Posterior cingulate gyrus (tissue), 11 donors: ENCODE results near the gene PSMF1.
A peak's percentile ranks its signal among the peaks of the same experiment; 100 is the strongest.

Experiments used
- DNase-seq, 10 donors: peaks; one replicate each; pipeline versions ENCODE4 v3.0.0 to v3.0.0-alpha.2; 2020 to 2021; ENCODE audit warnings: mixed read lengths in 3 of 10
- intact Hi-C: fragments of 100-400 bp; cut with DNase I; formaldehyde crosslinking; loops from one replicate; pipeline ENCODE4 v1.15.1; 2023

The PSMF1 gene, protein sequence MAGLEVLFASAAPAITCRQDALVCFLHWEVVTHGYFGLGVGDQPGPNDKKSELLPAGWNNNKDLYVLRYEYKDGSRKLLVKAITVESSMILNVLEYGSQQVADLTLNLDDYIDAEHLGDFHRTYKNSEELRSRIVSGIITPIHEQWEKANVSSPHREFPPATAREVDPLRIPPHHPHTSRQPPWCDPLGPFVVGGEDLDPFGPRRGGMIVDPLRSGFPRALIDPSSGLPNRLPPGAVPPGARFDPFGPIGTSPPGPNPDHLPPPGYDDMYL

DNA sequence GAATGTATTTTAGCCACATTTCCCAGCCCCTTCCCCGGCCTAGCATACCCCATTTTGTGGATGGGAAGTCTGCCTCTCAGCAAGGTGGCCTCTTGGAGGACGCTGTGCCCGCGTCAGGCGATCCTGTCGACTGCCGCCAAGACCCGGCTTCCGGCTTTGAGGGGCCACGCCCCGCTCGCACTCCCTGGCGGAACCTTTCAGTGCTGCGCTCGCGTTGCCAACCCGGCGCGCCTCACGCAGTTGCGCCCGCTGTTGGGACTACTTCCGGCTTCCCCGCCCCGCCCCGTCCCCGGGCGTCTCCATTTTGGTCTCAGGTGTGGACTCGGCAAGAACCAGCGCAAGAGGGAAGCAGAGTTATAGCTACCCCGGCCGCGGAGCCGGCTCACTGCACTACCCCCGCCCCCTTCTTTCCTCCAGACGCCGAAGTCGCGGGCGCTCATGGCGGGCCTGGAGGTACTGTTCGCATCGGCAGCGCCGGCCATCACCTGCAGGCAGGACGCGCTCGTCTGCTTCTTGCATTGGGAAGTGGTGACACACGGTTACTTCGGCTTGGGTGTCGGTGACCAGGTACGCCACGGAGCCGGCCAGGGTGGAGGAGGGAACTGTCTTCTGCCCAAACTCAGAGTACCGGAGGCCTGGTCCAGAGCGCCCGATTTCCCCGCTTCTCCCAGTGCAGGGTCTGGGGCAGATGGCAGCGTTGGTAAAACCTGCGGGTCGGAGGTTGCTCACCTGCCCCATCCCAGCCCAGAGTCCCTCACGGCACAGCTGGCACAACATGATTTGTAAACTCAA is at the start of gene PSMF1:
TSS of gene PSMF1 (plus strand) at position 267 of the 792 bp plus-strand sequence. CDS start at position 439, 172 bp downstream.
- DNase-seq: peak; percentile 88 to 99 (median 92)
- intact Hi-C loops: loop anchor here (5.0 kb wide), 1 partner anchor 349 kb away; the partner anchor contains the start of gene NSFL1C

DNA sequence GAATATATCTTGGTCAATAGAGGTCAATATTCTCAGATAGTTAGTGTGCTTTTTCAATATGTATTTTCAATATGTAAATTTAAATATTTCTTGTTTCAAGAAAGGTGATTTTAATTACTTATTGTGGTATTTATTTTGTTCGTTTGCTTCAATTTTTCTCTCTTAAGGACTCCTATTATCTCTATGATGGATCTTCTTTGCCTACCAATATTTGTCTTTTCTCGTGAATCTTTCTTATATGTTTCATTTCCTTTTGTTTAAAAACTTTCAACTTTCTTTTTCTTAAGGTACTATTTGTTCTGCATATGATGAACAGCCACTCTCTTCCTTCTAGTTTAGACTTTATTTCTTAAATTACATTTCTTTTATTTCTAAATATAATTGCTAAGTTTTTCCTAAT is 46.1 kb upstream of the PSMF1 start:
- no peak for DNase-seq
- intact Hi-C loops: no loop called here

DNA sequence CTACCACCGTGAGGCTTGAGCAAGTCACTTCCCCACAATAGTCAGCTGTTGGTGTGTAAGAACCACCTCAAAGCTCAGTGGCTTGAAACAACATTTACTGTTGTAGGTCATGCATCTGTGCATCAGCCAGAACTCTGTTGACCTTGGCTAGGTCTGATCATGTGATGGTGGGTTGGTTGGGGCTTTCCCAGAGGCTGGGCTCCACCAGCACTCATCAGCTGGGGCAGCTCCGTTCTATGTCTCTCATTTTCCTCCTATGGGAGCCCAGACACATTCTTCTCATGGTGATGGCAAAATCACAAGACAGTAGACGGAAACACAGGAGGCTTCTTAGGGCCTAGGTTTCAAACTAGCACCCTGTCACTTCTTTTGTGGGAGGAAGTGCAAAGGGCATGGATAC is 42.8 kb upstream of the PSMF1 start:
- intact Hi-C loops: no loop called here
- no peak for DNase-seq

DNA sequence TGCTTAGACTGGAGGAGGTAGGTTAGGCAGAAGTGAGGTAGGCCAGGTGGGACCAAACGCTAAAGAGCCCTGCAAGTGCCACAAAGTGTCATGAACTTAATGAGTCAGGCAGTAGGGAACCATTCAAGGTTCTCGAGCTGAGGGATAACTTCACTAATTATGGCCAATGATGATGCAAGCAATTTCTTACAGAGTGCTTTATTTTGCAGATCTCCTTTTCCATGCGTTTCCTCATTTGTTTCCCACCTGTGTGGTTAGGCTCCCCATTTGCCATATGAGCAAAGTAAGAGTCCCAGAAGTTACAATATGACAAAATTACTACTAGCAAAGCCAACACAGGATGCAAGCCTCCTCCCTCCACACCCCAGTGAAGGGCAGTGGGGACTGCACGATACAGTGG is 36.5 kb upstream of the PSMF1 start:
- DNase-seq: no peak
- intact Hi-C loops: no loop called here

DNA sequence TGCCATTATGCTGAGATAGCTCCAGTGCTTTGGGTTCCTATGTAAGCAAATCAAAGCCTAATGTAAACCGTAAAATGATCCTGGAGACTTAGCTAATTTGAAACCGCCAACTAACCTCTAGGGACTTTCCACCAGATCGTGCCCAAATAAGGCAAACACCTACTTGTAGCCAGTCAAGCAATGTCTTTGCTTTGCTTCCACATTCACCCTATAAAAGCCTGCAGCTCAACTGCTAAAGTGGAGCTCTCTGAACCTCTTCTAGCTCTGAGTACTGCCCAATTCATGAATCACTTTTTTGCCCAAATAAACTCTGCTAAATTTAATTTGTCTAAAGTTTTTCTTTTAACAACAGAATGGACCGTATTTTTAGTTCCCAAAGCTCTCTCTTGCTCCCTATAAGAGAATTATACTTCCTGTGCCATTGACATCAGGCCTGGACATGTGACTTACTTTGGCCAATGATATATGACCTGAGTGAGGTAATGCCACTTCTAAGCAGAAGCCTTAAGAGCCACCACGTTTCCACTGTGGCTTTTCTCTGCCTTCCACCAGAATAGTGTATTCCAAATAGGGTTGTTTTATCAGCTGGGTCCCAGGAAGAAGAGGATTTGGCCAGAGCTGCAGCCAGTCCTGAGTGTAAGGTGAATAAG is 34.8 kb upstream of the PSMF1 start:
- intact Hi-C loops: no loop called here
- no peak for DNase-seq

DNA sequence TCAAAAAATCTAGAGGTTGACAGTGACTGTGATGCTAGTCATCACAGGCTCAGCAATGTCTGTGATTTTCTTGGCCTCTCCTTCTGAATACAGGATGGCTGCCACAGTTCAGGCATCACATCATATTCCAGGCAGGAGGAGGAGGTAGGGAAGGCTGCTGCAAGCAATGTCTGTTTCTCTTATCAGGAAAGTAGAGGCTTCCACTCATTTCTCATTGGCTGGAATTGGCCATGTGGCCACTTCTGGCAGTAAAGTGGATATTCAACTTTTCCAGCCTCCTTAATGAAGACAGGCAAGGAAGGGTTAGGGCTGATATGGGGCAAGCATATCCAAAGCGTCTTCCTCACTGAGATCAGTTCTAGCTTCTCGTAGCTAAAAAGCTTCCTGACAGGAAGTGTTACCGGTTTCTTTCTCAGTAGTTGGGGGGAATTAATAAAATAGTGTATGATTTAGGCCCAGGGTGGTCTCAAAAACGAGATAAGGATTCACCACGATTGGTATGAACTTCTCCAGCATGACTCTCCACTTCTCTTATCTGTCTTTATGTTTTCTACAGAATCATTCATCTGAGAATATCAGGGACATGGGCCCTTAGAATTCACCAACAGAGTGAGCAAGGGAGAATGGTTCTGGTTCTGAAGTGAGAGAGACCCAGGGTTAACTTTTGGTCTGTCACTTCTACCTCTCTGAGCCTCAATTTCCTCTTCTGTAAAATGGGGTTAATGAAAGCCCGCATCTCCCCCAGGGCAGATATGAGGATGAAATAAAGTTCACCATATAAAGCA is 32.7 kb upstream of the PSMF1 start:
- no peak for DNase-seq
- intact Hi-C loops: no loop called here

DNA sequence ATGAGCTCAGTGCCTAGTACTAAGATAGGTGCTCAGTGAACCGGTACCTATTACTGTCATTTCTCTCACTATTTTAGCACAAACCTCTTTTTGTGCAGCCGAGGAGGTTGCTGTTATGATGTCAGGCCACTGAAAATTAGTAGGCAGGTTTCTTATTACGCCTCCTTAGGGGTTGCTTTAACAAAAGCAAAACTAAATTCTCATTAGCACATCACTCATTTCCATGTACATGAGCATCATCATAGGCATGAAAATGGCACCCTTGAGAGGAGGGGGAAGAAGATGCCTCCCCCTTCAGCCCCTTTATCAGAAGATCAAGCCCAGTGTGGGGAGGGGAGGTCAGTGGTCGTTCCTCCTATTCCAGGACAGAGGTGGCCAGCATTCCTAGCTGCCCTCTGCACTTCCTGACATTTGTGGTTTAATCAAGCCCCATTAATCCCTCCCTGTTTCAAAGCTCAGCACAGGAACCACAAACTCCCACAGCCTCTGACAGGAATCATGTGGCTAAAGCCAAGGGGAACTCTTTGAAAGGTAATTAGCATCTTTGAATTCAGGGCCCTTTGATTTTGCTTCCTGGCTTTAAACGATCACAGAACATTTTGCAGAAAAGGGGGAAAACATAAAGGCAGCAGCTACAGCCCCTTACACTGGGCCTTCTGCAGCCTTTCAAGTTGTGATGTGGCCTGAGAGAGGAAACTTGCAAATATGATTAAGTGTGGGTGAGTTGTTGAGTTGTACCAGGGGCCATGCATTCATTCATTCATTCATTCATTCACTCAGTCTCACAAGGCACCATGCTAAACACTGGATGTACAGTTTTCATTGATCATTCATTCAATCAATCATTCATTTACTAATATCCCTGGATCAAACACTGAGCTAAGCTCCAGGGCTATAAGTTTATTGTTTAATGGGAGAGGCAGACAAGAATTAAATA is 31.9 kb upstream of the PSMF1 start:
- intact Hi-C loops: no loop called here
- no peak for DNase-seq

DNA sequence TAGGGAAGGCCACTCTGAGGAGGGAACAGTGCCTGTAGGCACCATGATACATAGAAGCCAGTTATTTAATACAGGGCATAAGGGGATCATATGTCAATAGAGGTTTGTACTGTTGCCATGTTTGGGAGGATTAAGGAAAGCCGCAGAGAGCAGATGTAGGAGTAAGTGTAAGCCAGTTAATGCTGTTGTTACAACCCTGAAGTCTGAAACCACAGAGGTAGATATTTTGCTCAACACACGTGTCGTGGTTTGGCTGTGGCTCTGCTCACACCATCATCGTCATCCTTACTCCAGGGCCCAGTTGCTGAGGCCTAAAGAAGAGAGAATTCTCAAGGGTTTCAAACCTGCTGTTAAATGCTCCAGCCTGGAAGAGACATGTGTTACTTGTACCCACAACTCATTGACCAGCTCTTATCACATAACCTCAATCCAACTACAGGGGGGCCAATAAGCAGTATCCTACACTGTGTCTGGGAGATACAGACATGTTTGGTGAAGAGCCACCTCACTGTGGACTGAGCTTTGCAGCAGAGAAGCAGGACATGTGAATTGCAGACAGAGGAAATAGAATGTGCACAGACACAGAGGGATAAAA is 31.0 kb upstream of the PSMF1 start:
- intact Hi-C loops: no loop called here

DNA sequence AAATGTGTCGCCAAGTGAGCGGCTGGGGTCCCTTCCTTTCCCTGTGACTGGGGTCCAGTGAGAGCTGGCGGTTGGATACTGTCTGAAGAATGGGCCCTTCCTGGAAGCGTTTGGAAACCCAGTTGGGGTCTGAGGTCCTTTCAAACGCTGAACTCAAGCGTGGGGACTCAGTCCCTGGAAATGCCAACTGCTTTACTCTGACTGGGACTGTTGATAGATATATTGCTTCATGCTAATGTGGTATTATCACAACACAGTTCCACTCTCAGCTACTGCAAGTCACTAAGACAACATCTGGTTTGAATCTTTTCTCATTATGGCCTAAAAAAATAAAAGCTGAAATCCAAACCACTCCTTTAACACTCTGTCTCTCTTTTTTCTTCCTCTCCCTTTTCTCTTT is 23.7 kb upstream of the PSMF1 start:
- intact Hi-C loops: no loop called here
- DNase-seq: no peak

More for the DNA sequence above, 31.0 kb upstream of the PSMF1 start:
- no peak for DNase-seq

DNA sequence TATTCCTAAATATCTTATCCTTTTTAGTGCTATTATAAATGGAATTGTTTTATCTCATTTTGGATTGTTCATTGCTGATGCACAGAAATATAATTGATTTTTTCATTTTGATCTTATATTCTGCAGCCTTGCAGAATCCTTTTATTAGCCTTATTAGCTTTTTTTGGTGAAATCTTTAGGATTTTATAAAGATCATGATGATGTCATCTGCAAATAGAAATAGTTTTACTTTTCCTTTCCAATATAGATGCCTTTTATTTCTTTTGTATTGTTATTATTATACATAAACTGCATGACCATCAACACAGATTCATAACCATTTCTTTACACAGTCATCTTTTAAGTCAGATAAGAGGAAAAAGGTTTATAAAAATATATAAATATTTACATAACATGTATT is 16.9 kb upstream of the PSMF1 start:
- DNase-seq: no peak

DNA sequence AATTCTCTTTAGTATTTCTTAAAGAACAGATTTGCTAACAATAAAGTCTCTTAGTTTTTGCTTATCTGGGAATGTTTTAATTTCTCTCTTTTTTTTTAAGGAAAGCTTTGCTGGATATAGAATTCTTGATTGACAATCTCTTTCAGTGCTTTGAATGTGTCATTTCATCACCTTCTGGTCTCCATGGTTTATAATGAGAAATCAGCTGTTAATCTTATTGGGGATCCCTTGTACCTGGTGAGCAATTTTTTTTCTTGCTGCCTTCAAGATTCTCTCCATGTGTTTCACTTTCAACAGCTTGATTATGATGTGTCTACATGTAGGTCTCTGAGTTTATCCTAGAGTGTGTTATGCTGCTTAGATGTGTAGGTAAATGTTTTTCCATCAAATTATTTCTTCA is 16.4 kb upstream of the PSMF1 start:
- intact Hi-C loops: loop anchor here (10.0 kb wide), 1 partner anchor 287 kb away; no protein-coding TSS in a partner anchor
- DNase-seq: no peak

More for the DNA sequence above, 16.9 kb upstream of the PSMF1 start:
- intact Hi-C loops: loop anchor here (10.0 kb wide), 1 partner anchor 287 kb away; no protein-coding TSS in a partner anchor

DNA sequence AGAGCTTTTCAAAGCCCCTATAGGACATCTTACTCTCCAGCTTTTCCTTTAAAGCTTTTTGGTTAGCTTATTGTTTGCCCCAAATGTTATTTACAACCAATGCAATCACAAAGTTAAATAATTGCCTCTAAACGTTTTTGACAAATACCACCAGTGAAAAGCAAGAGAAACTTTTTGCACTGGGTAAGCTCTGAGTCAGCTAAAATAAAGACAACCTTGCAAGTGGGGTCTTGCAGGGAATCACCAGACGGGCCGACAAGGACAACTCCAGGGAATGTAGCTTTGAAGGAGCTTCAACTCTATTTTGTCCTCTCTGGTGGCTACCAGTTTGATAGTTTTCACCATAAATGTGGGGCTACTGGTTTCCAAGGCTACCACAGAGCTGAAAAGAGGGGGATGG is 14.7 kb upstream of the PSMF1 start:
- no peak for DNase-seq
- intact Hi-C loops: loop anchor here (10.0 kb wide), 1 partner anchor 289 kb away; no protein-coding TSS in a partner anchor

DNA sequence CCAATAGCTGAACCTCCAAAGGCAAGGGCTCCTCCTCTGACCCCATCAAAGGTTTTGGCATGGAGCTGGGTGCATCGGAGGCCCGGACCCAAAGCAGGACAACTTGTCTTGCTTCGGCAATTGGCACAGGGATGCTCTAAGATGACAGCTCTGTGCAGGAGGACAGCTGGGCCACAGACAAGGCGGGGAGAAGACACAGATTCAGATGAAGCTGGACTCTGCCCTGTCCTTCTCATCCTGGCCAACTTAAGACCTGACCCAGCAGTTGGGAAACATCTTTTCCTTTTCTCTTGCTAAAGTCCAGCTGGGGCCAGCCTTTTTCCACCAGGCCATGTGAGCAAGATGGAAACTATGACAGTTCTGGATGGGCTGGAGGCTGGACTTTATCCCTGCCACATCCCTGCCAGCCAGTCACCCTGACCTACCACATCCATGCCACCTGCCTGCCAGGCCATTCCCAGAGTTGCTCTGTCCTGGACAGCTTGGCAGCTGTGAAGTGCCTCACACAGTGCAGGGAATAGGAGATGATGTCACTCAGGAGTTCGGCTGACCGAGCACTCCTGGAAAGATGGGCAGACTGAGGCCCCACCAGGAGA is 12.7 kb upstream of the PSMF1 start:
- DNase-seq: no peak
- intact Hi-C loops: loop anchor here (10.0 kb wide), 1 partner anchor 291 kb away; no protein-coding TSS in a partner anchor

DNA sequence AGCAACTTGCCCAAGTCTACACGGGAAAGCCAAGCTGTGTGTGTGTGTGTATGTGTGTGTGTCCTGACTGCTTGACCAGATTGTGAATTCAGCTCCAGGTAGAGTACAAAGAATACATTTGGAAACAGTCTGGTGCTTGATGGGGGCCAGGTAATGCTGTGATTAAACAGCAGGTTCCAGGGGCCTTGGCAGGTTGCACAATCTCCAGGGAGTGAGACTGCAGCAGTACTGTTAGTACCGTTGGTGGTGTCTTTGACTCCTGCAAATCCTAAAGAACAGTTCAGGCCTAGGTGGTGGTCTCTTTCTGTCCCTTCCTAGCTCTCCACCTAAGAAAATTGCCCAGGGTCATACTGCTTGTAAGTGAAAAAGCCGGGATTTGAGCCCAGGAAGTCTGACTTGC is 11.2 kb upstream of the PSMF1 start:
- intact Hi-C loops: loop anchor here (10.0 kb wide), 1 partner anchor 292 kb away; no protein-coding TSS in a partner anchor
- no peak for DNase-seq

DNA sequence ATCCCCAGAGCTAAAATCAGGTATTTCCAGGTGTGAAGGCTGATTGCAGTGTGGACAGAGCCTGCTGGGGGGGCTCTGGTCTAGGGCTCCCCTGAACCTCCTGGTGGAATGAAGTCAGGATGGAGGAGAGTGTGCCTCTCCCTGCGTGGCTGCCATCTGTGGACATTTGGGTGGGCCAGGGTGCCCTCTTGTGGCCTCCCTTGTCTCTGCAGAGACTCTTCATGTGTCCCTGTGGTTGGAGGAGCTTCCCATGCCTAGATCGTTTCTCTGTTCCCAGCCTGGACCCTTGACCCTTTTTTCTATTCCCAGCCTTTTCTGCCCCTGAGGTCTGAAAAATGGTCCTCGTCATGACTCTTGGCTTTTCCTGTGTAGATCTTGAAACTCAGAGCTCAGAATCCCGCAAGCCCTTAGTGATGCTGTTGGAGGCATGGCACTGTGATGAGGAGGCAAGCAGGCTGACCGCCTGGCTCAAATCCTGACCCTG is 9.9 kb upstream of the PSMF1 start:
- intact Hi-C loops: loop anchor here (10.0 kb wide), 1 partner anchor 294 kb away; no protein-coding TSS in a partner anchor
- peak; percentile 37 to 95 (median 57) for DNase-seq

DNA sequence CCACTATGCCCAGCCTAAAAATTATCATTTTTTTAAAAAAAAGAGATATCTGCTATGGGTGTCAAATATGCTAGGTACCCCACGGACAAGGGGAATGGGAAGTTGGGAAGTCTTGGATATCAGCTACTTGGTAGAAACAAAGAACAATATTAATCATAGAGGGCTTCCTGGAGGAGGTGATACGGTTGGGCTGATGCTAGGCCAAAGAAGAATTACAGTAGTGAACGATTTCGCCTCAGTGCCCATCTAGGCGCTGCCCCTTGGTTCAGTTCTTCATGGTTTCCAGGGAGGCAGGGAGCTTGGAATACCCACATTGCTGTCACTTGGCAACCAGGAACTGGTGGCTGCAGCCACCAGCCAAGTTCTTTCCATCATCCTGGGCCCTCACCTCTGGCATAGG is 5.5 kb upstream of the PSMF1 start:
- no peak for DNase-seq
- intact Hi-C loops: no loop called here

DNA sequence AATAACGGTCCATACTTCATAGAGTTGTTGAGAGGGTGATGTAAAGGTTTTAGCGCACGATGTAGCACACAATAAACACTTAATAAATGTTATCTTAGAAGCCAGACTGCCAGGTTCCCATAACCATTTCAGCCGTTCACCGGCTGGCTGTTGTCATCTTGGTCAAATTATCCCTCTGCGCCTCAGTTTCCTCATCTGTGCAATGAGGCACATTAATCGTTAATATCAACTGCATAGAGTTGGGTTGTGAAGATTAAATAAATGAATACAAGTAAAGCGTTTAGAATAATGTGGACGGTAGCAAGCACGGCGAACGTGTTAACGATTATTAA is 432 bp upstream of the PSMF1 start:
- intact Hi-C loops: loop anchor here (5.0 kb wide), 1 partner anchor 349 kb away; the partner anchor contains the start of gene NSFL1C
- no peak for DNase-seq

DNA sequence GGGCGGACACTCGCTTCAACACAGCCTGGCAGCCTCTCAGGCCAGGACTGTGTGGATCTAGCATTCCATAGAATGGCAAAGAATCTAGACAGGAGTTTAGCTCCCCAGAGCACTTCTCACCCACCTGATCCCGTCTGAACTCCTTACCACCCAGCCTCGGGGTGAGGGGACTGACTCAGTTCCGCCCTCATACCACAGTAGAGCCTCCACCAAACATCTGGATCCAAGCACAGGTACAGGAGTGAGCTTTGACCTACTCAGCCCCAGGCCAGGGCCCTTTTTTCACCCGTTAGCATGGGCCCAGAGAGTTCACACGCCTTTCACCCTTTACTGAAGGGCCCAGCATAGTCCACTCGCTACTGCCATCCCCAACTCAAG is 715 bp downstream of the PSMF1 start:
- DNase-seq: no peak
- intact Hi-C loops: loop anchor here (5.0 kb wide), 1 partner anchor 348 kb away; the partner anchor contains the start of gene NSFL1C
